ENCODE measurements around the gene HIF3A.

Gene HIF3A

GRCh38 chr19:46344363-46344762 is 47.5 kb downstream of the HIF3A start:
- no peak overlapping the region for H3K4me3 ChIP-seq (ENCODE audit: low read depth, low read length)
- TF ChIP-seq MYC (IDR thresholded peaks at IDR 0.05; ENCODE audit: low read depth, low read length) = no peak
- no peak for TF ChIP-seq POLR2A (IDR thresholded peaks at IDR 0.05; ENCODE audit: extremely low read depth, insufficient read length)
- TF ChIP-seq, protein P1, sequence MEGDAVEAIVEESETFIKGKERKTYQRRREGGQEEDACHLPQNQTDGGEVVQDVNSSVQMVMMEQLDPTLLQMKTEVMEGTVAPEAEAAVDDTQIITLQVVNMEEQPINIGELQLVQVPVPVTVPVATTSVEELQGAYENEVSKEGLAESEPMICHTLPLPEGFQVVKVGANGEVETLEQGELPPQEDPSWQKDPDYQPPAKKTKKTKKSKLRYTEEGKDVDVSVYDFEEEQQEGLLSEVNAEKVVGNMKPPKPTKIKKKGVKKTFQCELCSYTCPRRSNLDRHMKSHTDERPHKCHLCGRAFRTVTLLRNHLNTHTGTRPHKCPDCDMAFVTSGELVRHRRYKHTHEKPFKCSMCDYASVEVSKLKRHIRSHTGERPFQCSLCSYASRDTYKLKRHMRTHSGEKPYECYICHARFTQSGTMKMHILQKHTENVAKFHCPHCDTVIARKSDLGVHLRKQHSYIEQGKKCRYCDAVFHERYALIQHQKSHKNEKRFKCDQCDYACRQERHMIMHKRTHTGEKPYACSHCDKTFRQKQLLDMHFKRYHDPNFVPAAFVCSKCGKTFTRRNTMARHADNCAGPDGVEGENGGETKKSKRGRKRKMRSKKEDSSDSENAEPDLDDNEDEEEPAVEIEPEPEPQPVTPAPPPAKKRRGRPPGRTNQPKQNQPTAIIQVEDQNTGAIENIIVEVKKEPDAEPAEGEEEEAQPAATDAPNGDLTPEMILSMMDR (IDR thresholded peaks at IDR 0.05; ENCODE audit: low read depth, low read length) = no peak
- TF ChIP-seq, protein P2, sequence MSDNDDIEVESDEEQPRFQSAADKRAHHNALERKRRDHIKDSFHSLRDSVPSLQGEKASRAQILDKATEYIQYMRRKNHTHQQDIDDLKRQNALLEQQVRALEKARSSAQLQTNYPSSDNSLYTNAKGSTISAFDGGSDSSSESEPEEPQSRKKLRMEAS (IDR thresholded peaks at IDR 0.05; ENCODE audit: low read depth, low read length) = no peak
- DNase-seq (ENCODE audit: low read depth) = no peak

GRCh38 chr19:46345157-46345556 is 48.3 kb downstream of the HIF3A start:
- TF ChIP-seq MYC (IDR thresholded peaks at IDR 0.05; ENCODE audit: low read depth, low read length) = no peak
- TF ChIP-seq, protein P2 (IDR thresholded peaks at IDR 0.05; ENCODE audit: low read depth, low read length) = no peak
- no peak overlapping the region for H3K4me3 ChIP-seq (ENCODE audit: low read depth, low read length)
- DNase-seq (ENCODE audit: low read depth) = no peak

GRCh38 chr19:46346821-46347571 is 50.2 kb downstream of the HIF3A start, which contains the start of gene PPP5C:
PPP5C (plus strand) TSS chr19:46347087; CDS start chr19:46347097, 10 bp downstream.
- peak; percentile 100 for DNase-seq (ENCODE audit: low read depth)
- TF ChIP-seq, protein P2 (IDR thresholded peaks at IDR 0.05; ENCODE audit: low read depth, low read length) = peak; percentile 94
- TF ChIP-seq, protein P1 (IDR thresholded peaks at IDR 0.05; ENCODE audit: low read depth, low read length) = peak; percentile 100
- TF ChIP-seq MYC (IDR thresholded peaks at IDR 0.05; ENCODE audit: low read depth, low read length) (peak; percentile 97), POLR2A (IDR thresholded peaks at IDR 0.05; ENCODE audit: extremely low read depth, insufficient read length) (peak; percentile 97)
- H3K4me3 ChIP-seq (ENCODE audit: low read depth, low read length) = peak within 1 kb of the TSS; percentile 88

- H3K4me3 ChIP-seq (ENCODE audit: low read depth, low read length) = peak overlapping the region; percentile 88
- DNase-seq (ENCODE audit: low read depth) = no peak
- TF ChIP-seq, protein P2 (IDR thresholded peaks at IDR 0.05; ENCODE audit: low read depth, low read length) = no peak
- no peak for TF ChIP-seq MYC (IDR thresholded peaks at IDR 0.05; ENCODE audit: low read depth, low read length)
- TF ChIP-seq, protein P1 (IDR thresholded peaks at IDR 0.05; ENCODE audit: low read depth, low read length) = no peak
- no peak for TF ChIP-seq POLR2A (IDR thresholded peaks at IDR 0.05; ENCODE audit: extremely low read depth, insufficient read length)
Observed at GRCh38 chr19:46347572-46347883, 50.7 kb downstream of the HIF3A start.

DNA sequence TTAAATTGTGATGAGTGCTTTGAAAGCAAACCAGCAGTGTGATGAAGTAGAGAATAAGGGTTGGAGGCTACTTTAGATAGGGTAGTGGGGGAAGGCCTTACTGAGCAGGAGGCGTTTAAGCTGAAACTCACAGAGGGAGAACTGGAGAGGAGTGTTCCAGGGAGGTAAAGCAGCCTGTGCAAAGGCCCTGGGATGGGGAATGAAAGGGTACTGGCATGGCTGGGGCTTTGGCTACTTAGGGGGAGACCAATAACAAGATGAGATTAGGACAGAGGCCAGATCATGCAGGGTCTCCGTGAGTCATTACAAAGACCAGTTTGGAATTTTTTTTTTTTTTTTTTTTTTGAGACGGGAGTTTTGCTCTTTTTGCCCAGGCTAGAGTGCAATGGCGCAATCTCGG is 51.1 kb downstream of the HIF3A start:
- no peak for TF ChIP-seq MYC (IDR thresholded peaks at IDR 0.05; ENCODE audit: low read depth, low read length)
- no peak for TF ChIP-seq POLR2A (IDR thresholded peaks at IDR 0.05; ENCODE audit: extremely low read depth, insufficient read length)
- TF ChIP-seq, protein P2 (IDR thresholded peaks at IDR 0.05; ENCODE audit: low read depth, low read length) = no peak
- TF ChIP-seq, protein P1 (IDR thresholded peaks at IDR 0.05; ENCODE audit: low read depth, low read length) = no peak
- H3K4me3 ChIP-seq (ENCODE audit: low read depth, low read length) = peak overlapping the region; percentile 88
- DNase-seq (ENCODE audit: low read depth) = peak; percentile 40

- DNase-seq (ENCODE audit: low read depth) = peak; percentile 51
- TF ChIP-seq POLR2A (IDR thresholded peaks at IDR 0.05; ENCODE audit: extremely low read depth, insufficient read length) = no peak
- TF ChIP-seq MYC (IDR thresholded peaks at IDR 0.05; ENCODE audit: low read depth, low read length) = no peak
- TF ChIP-seq, protein P2 (IDR thresholded peaks at IDR 0.05; ENCODE audit: low read depth, low read length) = no peak
- TF ChIP-seq, protein P1 (IDR thresholded peaks at IDR 0.05; ENCODE audit: low read depth, low read length) = no peak
- peak overlapping the region; percentile 88 for H3K4me3 ChIP-seq (ENCODE audit: low read depth, low read length)
Observed at GRCh38 chr19:46349311-46349993, 52.6 kb downstream of the HIF3A start.

All from NB4 (cell line).